Fibroblast of skin of back (primary cell): ENCODE data around the gene FOXB2.

Source experiments
- DNase-seq: peaks from one replicate; pipeline ENCODE4 v3.0.0-alpha.2; 2013

The FOXB2 gene

DNA sequence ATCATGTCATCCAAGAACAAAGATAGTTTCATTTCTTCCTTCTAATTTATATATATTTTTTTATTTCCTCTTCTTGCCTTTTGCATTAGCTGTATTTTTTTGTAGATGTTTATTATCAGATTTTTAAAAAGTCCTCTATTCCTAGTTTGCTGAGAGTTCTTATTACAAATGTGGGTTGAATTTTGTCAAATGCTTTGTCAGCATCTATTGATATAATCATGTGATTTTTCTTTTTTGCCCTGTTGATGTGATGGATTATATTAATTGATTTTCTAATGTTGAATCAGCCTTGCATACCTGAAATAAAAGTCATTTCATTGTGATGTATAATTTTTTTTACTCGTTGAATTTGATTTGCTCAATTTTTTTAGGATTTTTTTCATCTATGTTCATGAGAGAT is 46.9 kb downstream of the FOXB2 start:
- DNase-seq: no peak
